NAMALWA (cell line): ENCODE measurements around the gene KLHL35.
"Not testable (repeated sequence)": the region's sequence is repeated elsewhere in the genome, so short reads cannot be mapped to it uniquely, and the experiment has no call there.

Experiments
- DNase-seq: peaks from one replicate; pipeline ENCODE4 v3.0.0-alpha.2; 2015; ENCODE audit warnings: low spot score

KLHL35 gene

GRCh38 chr11:75389925-75390324 lies 43.1 kb downstream of the KLHL35 start:
- DNase-seq = no peak

GRCh38 chr11:75389276-75389605 lies 43.8 kb downstream of the KLHL35 start:
- no peak for DNase-seq

- peak; percentile 89 for DNase-seq
Observed at GRCh38 chr11:75388386-75389275, 44.4 kb downstream of the KLHL35 start.

GRCh38 chr11:75387736-75388294 lies 45.2 kb downstream of the KLHL35 start:
- no peak for DNase-seq

GRCh38 chr11:75386942-75387630 lies 45.9 kb downstream of the KLHL35 start:
- DNase-seq = no peak

GRCh38 chr11:75384438-75385080 lies 48.4 kb downstream of the KLHL35 start:
- DNase-seq = peak; percentile 73

GRCh38 chr11:75383246-75383645 lies 49.8 kb downstream of the KLHL35 start:
- no peak for DNase-seq

GRCh38 chr11:75380716-75381420 lies 52.1 kb downstream of the KLHL35 start:
- DNase-seq = no peak

- no peak for DNase-seq
Observed at GRCh38 chr11:75380245-75380644, 52.8 kb downstream of the KLHL35 start.

- DNase-seq = not testable (repeated sequence)
Observed at GRCh38 chr11:75378776-75379175, 54.2 kb downstream of the KLHL35 start.

GRCh38 chr11:75376175-75376574 lies 56.8 kb downstream of the KLHL35 start:
- DNase-seq = no peak

GRCh38 chr11:75375626-75376025 lies 57.4 kb downstream of the KLHL35 start:
- no peak for DNase-seq

GRCh38 chr11:75374646-75375045 lies 58.4 kb downstream of the KLHL35 start:
- no peak for DNase-seq

- DNase-seq = no peak
Observed at GRCh38 chr11:75373201-75373600, 59.8 kb downstream of the KLHL35 start.
